Fibroblast of villous mesenchyme (primary cell): ENCODE data around the gene RAB34. TPM values are rescaled to one million over a fixed set of nuclear protein-coding genes. Genes with fewer than 3 reads are reported as not detected.

Experiments used
- DNase-seq: peaks from one replicate; pipeline ENCODE4 v3.0.0-alpha.2; 2010; ENCODE audit warnings: low read depth
- H3K4me3 ChIP-seq: 2 replicates; pipeline ENCODE4 v1.5.1; 2011; ENCODE audit warnings: low read depth, mild to moderate bottlenecking, low read length
- total RNA-seq: library from RNA; depleted of rRNA; stranded (reverse); fragments of >200 nt; gene quantifications from 2 replicates; pipeline ENCODE4 v1.2.3, GENCODE V29; 2012
- TF ChIP-seq, protein P1 (sequence below): IDR thresholded peaks from 2 replicates; pipeline ENCODE4 v1.5.1; 2012; ENCODE audit warnings: low read depth, mild to moderate bottlenecking, low read length; ENCODE audit not compliant: insufficient read depth

RAB34 gene
- total RNA-seq, 1 donor: 148 TPM

DNA sequence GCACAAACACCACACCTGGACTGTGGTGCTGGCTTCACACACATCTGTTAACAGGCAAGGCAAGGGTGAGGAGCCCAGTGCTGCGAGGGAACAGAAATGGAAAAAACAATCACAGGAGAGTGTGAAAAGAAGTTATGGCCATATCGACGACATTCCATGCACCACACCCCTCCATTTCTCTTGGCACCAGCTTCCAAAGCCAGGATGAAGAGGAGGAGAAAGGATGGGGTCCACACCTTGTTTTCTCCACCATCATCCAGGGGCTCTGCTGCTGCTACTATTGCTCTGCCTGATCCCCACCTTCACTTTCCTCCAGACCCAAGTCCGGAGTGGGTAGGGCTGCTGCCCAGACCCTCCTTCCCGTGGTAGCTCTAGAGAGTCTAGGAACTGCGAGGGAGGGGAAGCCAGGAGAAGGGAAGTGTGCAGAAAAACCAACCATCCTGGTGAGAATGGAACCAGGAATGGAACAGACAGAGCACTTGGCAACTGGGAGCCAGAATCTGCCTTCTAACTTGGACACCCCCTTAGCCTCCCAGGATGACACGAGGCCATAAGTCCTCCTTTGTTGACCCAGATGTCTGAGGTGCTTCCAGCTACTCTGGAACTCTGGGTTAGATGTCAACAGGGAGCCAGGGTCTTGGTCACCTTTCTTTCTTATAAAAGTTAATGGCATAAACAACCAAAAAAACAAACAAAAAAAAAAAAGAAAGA, 4.8 kb downstream of the RAB34 start:
- DNase-seq: no peak
- TF ChIP-seq, protein P1, sequence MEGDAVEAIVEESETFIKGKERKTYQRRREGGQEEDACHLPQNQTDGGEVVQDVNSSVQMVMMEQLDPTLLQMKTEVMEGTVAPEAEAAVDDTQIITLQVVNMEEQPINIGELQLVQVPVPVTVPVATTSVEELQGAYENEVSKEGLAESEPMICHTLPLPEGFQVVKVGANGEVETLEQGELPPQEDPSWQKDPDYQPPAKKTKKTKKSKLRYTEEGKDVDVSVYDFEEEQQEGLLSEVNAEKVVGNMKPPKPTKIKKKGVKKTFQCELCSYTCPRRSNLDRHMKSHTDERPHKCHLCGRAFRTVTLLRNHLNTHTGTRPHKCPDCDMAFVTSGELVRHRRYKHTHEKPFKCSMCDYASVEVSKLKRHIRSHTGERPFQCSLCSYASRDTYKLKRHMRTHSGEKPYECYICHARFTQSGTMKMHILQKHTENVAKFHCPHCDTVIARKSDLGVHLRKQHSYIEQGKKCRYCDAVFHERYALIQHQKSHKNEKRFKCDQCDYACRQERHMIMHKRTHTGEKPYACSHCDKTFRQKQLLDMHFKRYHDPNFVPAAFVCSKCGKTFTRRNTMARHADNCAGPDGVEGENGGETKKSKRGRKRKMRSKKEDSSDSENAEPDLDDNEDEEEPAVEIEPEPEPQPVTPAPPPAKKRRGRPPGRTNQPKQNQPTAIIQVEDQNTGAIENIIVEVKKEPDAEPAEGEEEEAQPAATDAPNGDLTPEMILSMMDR: no peak
- H3K4me3 ChIP-seq: no peak overlapping the region

DNA sequence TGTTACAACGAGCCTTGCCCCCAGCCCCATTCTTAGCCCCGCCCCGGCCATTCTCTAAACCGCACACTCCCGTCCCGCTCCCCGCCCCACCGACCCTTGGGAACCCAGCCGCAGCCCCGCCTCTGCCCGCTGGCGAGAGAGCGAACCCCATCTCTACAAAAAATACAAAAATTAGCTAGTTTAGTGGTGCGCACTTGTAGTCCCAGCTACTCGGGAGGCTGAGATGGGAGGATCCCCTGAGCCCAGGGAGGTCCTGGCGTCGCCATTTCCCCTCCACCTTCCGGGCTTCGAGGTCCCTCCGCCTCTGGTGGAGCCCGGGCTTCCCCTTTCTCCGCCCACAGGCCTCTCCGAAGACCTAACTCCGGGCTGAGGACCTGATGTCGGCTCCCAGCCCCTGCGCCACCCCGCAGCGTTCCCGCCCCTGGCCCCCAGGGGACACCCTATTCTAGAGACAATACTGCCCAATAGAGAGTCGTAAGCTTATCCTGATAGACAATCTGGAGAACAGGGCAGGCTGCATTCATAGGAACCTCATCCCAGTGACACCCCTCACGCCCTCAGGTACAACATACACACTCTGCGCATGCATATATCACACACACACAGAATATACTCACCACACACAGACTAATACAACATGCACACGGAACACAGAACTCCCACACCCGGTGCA, 5.5 kb downstream of the RAB34 start:
- TF ChIP-seq, protein P1: no peak
- H3K4me3 ChIP-seq: peak overlapping the region; percentile 51
- DNase-seq: no peak

DNA sequence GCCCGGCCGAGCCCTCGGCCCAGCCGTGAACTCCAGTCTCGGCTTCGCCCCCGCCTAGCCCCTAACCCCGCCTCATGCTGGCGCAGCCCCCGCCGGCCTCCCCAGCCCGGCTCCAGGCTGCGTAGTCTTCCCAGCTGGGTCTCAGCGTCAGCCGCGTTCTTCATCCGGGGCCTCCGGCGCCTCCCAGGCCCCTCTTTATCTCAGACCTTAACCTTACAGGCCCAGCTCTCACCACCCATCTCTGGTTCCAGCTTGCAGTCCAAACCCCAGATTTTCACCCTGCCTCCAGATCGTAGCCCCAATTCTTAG, 6.0 kb downstream of the RAB34 start, which contains the start of gene PROCA1:
TSS of gene PROCA1 (minus strand) at position 166 of the 309 bp plus-strand sequence. CDS start 228 bp downstream, outside the sequence.
- H3K4me3 ChIP-seq: peak within 1 kb of the TSS; percentile 51
- no peak for DNase-seq
- TF ChIP-seq, protein P1: no peak

DNA sequence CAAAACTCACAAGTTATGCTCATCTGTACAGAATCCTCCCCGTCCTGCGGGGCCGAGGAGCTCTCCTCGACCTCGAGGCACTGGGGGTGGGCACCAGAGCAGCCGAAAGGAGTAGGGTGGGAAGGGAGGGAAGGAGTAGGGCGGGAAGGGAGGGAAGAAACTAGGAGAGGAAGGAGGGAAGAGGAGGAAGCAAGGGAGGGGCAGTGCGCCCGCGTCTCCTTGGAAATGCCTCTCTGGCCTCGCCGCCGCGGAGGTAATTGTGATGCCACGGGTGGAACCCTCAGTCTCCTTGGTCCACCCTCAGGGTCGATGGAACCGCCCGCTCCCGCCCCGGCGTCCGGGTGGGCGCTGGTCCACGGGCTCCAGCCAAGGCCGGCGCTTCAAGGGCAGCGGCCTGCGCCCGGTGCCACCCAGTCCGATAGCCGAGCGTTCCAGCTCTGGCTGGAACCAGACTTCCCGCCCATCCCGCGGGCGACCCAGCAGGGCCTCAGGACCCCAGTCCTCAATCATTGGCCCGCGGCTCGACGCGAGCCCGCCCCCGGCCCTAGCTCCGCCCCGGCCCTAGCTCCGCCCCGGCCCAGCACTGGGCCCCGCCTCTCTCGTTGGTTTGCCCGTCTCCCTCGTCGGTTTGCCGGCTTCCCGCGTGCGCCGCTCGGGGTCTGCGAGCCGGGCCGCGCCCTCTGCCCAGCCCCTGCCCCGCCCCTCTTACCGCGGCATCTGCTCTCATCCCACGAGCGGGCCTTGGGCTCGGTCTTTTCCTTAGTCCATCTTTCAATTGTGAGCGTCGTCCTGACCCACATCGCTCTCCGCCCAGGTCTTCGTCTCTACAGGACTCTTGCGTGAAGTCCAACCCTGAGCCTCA, 6.6 kb downstream of the RAB34 start:
- DNase-seq: peak; percentile 90
- TF ChIP-seq, protein P1: no peak
- H3K4me3 ChIP-seq: peak overlapping the region; percentile 51

DNA sequence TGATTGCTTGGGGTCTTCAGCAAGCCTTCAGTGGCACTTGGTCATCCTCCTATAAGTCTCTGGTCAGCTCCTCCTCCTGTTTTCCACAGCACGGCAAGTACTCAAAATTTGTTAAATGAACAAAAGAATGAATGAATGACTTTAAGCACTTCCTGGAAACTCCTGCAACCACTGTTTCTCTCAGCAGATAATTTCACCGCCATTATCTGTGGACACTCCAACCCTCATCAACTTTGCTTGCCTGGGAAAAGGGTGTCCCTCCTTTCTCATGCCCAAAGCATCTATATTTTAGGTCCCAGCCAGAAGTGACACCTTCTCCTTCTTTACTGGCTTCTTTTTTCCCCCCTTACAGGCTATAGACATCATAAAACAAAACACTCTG, 10.3 kb downstream of the RAB34 start:
- TF ChIP-seq, protein P1: no peak
- no peak overlapping the region for H3K4me3 ChIP-seq
- DNase-seq: no peak

DNA sequence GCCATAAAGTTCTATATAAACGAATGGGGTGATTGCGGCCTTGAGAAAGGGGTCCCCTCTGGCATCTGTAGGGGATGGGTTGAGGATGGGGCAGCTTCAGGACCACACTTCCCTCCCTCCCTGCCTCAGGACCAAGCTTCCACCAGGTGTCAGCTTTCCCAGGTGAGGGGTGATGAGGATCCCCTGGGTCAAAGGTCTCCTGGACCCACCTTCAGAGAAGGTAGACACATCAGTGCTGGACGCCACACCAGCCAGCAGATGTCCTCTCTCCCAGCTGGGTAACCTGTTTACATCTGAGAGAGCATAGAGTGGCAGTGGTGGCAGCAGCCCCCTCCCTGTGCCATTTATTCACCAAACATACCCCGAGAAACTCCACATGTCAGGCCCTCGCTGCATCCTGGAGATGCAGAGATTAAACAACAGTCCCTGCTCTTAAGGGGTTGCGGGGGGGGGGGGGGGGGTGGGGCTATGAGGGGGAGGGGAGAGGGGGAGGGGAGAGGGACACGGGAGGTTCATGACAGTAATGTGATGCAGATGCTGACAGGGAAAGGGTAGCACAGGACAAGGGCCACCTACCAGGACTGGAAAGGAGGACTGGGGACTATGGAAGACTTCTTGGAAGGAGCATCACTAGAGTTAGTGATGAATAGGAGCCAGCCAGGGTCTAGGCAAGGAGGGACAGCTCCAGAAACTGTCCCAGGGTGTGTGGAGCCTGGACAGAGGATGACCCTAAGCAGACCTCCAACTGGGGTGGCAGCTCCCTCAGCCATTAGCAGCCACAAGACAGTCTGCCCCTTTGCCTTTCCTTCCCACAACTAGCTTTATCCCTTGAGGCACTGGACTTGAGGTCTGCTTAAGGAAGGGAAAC, 11.0 kb downstream of the RAB34 start:
- TF ChIP-seq, protein P1: no peak
- no peak for DNase-seq
- no peak overlapping the region for H3K4me3 ChIP-seq
